DOHH2 (cell line): ENCODE data around the gene KCNK1.

Experiments
- EZH2phosphoT487 ChIP-seq: fragments of 200-600 bp; sonication (generic); IDR thresholded peaks from 2 replicates; pipeline ENCODE4 v1.6.1; 2017; ENCODE audit warnings: borderline replicate concordance, mild to moderate bottlenecking, antibody characterized with exemption, low read length, moderate library complexity, mixed read lengths
- TF ChIP-seq, protein P1 (sequence below): fragments of 200-600 bp; sonication (generic); IDR thresholded peaks from one replicate; pipeline ENCODE4 v1.5.1; 2014; ENCODE audit warnings: antibody characterized with exemption, mild to moderate bottlenecking, low read depth, low read length; ENCODE audit not compliant: poor library complexity, severe bottlenecking

DNA sequence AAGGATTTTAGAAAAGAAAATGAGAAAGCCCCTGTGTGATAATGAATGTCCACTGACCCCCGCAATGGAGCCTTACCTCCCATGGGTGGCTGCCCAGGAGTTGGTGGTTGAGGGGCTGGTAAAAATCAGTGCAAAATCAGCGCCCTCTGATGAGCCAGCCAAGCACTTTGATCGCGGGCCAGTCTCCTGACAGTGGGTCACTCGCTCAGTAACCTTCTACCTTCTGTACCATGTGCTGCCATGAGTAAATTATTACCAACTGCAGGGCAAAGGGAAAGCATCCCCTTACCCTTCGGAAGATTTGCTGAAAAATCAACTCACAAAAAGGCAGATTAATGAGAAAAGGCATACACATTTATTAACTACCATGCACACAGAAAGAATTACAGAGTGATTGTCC is 58.8 kb downstream of the KCNK1 start:
- TF ChIP-seq, protein P1, sequence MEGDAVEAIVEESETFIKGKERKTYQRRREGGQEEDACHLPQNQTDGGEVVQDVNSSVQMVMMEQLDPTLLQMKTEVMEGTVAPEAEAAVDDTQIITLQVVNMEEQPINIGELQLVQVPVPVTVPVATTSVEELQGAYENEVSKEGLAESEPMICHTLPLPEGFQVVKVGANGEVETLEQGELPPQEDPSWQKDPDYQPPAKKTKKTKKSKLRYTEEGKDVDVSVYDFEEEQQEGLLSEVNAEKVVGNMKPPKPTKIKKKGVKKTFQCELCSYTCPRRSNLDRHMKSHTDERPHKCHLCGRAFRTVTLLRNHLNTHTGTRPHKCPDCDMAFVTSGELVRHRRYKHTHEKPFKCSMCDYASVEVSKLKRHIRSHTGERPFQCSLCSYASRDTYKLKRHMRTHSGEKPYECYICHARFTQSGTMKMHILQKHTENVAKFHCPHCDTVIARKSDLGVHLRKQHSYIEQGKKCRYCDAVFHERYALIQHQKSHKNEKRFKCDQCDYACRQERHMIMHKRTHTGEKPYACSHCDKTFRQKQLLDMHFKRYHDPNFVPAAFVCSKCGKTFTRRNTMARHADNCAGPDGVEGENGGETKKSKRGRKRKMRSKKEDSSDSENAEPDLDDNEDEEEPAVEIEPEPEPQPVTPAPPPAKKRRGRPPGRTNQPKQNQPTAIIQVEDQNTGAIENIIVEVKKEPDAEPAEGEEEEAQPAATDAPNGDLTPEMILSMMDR = no peak
- TF ChIP-seq EZH2phosphoT487 = no peak
